ENCODE results near the gene ERGIC3.
"Not testable (repeated sequence)": the region's sequence is repeated elsewhere in the genome, so short reads cannot be mapped to it uniquely, and the experiment has no call there.

DNA sequence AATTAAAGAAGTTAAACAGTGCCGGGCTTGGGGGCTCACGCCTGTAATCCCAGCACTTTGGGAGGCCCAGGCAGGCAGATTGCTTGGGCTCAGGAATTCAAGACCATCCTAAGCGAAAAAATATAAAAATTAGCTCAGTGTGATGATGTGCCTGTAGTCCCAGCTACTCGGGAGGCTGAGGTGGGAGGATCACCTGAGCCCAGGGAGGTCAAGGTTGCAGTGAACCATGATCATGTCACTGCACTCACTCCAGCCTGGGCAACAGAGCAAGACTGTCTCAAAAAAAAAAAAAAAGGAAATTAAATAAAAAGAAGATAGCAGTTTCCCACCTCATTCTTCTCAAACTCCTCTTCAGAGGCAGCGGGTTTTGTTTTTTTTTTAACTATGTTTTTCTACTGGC lies 24.1 kb upstream of the ERGIC3 start:
- TF ChIP-seq, protein P1, sequence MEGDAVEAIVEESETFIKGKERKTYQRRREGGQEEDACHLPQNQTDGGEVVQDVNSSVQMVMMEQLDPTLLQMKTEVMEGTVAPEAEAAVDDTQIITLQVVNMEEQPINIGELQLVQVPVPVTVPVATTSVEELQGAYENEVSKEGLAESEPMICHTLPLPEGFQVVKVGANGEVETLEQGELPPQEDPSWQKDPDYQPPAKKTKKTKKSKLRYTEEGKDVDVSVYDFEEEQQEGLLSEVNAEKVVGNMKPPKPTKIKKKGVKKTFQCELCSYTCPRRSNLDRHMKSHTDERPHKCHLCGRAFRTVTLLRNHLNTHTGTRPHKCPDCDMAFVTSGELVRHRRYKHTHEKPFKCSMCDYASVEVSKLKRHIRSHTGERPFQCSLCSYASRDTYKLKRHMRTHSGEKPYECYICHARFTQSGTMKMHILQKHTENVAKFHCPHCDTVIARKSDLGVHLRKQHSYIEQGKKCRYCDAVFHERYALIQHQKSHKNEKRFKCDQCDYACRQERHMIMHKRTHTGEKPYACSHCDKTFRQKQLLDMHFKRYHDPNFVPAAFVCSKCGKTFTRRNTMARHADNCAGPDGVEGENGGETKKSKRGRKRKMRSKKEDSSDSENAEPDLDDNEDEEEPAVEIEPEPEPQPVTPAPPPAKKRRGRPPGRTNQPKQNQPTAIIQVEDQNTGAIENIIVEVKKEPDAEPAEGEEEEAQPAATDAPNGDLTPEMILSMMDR (IDR thresholded peaks at IDR 0.05), result not testable (repeated sequence)
- not testable (repeated sequence) for TF ChIP-seq EZH2 (IDR thresholded peaks at IDR 0.05; ENCODE audit: borderline replicate concordance, insufficient read depth, low read depth, low read length, poor library complexity, severe bottlenecking)
